Sigmoid colon (tissue), 7 donors: ENCODE measurements around the gene ITPK1. TPM values are rescaled to one million over a fixed set of nuclear protein-coding genes. Genes with fewer than 3 reads are reported as not detected.
A peak's percentile ranks its signal among the peaks of the same experiment; 100 is the strongest.

ENCODE experiments used
- DNase-seq: peaks from one replicate; pipeline ENCODE4 v3.0.0-alpha.2; 2019
- H3K27ac ChIP-seq, 4 donors: fragments of 200-600 bp; sonication (generic); one replicate each; pipeline ENCODE4 v1.5.1; 2016 to 2019; ENCODE audit warnings: mild to moderate bottlenecking in 1 of 4
- H3K27me3 ChIP-seq, 3 donors: fragments of 200-600 bp; sonication (generic); one replicate each; pipeline ENCODE4 v1.5.1; 2019; ENCODE audit warnings: mild to moderate bottlenecking in 1 of 3
- H3K36me3 ChIP-seq, 4 donors: fragments of 200-600 bp; sonication (generic); one replicate each; pipeline ENCODE4 v1.5.1; 2016 to 2019
- H3K4me1 ChIP-seq, 4 donors: fragments of 200-600 bp; sonication (generic); one replicate each; pipeline ENCODE4 v1.5.1; 2017 to 2019
- H3K4me3 ChIP-seq, 4 donors: fragments of 200-600 bp; sonication (generic); one replicate each; pipeline ENCODE4 v1.5.1; 2017 to 2019; ENCODE audit warnings: mild to moderate bottlenecking in 2 of 4, moderate library complexity in 1 of 4
- H3K9me3 ChIP-seq, 4 donors: fragments of 200-600 bp in 3 of 4; sonication (generic) in 3 of 4; one replicate each; pipeline versions ENCODE4 v1.5.1 to v1.6.1; 2013 to 2019
- EP300 ChIP-seq, 4 donors: sonication (generic); formaldehyde crosslinking; IDR thresholded peaks; one replicate each; pipeline ENCODE4 v1.6.1; 2017; ENCODE audit warnings: antibody characterized with exemption in 4 of 4
- POLR2A ChIP-seq, 2 donors: fragments of 450-650 bp; IDR thresholded peaks; one replicate each; pipeline ENCODE4 v1.6.1; 2016; ENCODE audit warnings: antibody characterized with exemption in 2 of 2, mild to moderate bottlenecking in 2 of 2, moderate library complexity in 2 of 2
- POLR2AphosphoS5 ChIP-seq, 4 donors: sonication (generic); formaldehyde crosslinking; IDR thresholded peaks; one replicate each; pipeline ENCODE4 v1.6.1; 2017; ENCODE audit warnings: antibody characterized with exemption in 4 of 4
- WGBS, 2 donors: extraction: QIAGEN DNeasy Blood & Tissue Kit; methylation state at CpG; one replicate each; pipeline ENCODE4 v1.1.7; 2013; 5-methylcytosine and 5-hydroxymethylcytosine counted together
- intact Hi-C: fragments of 100-400 bp; cut with DNase I; formaldehyde crosslinking; loops from one replicate; pipeline ENCODE4 v1.15.1; 2023
- polyA plus RNA-seq, 3 donors: library from polyadenylated mRNA; stranded (reverse); fragments of 200-250 nt; gene quantifications; one replicate each; pipeline ENCODE4 v1.2.3, GENCODE V29; 2013
- total RNA-seq, 4 donors: library from RNA; depleted of rRNA; stranded (reverse); fragments of >200 nt; gene quantifications; one replicate each; pipeline ENCODE4 v1.1.0, GENCODE V29; 2016
- TF ChIP-seq, protein P1 (sequence below), 4 experiments: fragments of 450-650 bp in 3 of 4; fragments of 200-600 bp in 1 of 4; IDR thresholded peaks; one replicate each; pipeline ENCODE4 v1.5.1; 2016 to 2019; ENCODE audit warnings: antibody characterized with exemption in 4 of 4, mild to moderate bottlenecking in 3 of 4, moderate library complexity in 2 of 4
- donor health status: healthy with polysubstance abuse.
- donor health status: Bipolar disorder and iron deficiency.
- donor health status: healthy.

The ITPK1 gene
- total and polyA plus RNA-seq, 7 donors, result 39.8 to 75.4 (median 61.8) TPM

DNA sequence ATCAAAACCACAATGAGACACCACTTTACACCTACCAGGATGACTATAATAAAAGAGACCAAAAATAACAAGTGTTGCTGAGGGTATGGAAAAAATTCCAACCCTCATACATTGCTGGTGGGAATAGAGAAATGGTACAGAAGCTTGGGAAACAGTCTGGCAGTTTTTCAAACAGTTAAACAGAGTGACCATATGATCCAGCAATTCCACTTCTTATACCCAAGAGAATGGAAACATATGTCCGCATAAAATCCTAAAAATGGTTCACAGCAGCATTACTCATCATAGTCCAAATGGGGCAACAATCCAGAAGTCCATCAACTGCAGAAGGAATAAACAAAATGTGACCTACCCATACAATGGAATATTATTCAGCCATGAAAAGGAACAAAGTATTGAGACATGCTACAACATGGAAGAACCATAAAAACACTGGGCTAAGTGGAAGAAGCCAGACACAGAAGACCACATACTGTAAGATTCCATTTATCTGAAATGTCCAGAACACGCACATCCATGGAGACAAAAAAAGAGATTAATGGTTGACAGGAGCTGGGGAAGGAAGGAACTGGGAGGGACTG is 148.3 kb downstream of the ITPK1 start:
- H3K9me3 ChIP-seq, result no peaks in the 10 kb centered on the region
- no peak for TF ChIP-seq EP300 (IDR thresholded peaks at IDR 0.05)
- no peak for TF ChIP-seq POLR2AphosphoS5 (IDR thresholded peaks at IDR 0.05)
- TF ChIP-seq POLR2A (IDR thresholded peaks at IDR 0.05), result no peak
- TF ChIP-seq, protein P1, sequence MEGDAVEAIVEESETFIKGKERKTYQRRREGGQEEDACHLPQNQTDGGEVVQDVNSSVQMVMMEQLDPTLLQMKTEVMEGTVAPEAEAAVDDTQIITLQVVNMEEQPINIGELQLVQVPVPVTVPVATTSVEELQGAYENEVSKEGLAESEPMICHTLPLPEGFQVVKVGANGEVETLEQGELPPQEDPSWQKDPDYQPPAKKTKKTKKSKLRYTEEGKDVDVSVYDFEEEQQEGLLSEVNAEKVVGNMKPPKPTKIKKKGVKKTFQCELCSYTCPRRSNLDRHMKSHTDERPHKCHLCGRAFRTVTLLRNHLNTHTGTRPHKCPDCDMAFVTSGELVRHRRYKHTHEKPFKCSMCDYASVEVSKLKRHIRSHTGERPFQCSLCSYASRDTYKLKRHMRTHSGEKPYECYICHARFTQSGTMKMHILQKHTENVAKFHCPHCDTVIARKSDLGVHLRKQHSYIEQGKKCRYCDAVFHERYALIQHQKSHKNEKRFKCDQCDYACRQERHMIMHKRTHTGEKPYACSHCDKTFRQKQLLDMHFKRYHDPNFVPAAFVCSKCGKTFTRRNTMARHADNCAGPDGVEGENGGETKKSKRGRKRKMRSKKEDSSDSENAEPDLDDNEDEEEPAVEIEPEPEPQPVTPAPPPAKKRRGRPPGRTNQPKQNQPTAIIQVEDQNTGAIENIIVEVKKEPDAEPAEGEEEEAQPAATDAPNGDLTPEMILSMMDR (IDR thresholded peaks at IDR 0.05), result no peak
- no peaks in the 10 kb centered on the region for H3K27me3 ChIP-seq
- no peak overlapping the region for H3K4me3 ChIP-seq
- intact Hi-C loops, result no loop called here
- WGBS, 2 donors, result 95 to 98% methylated on average over 2 of the region's 2 CpGs
- no peak overlapping the region for H3K27ac ChIP-seq
- no peaks in the 10 kb centered on the region for H3K36me3 ChIP-seq
- peaks cover 0 to 51% (median 41%) of the 10 kb centered on the region in 4 donors for H3K4me1 ChIP-seq
- no peak for DNase-seq

DNA sequence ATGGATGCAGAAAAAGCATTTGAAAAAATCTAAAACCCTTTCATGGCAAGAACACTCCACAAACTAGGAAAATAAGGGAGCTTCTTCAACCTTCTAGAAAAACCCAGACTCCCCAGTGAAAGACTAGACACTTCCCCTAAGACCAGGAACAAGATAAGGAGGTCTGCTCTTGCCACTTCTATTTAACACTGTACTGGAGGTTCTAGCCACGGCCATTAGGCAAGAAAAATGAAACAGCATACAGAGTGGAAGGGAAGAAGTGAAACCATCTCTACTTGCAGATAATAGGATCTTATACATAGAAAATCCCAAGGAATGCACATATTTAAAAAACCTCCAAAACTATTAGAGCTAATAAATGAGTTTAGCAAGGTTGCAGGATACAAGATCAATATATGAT is 150.4 kb downstream of the ITPK1 start:
- H3K9me3 ChIP-seq, result no peaks in the 10 kb centered on the region
- H3K4me1 ChIP-seq, result peaks cover 0 to 53% (median 37%) of the 10 kb centered on the region in 4 donors
- H3K4me3 ChIP-seq, result no peak overlapping the region
- 82 to 94% methylated on average over 1 of the region's 1 CpG for WGBS, 2 donors
- H3K27me3 ChIP-seq, result no peaks in the 10 kb centered on the region
- intact Hi-C loops, result no loop called here
- TF ChIP-seq POLR2A (IDR thresholded peaks at IDR 0.05), result no peak
- TF ChIP-seq, protein P1 (IDR thresholded peaks at IDR 0.05), result no peak
- TF ChIP-seq POLR2AphosphoS5 (IDR thresholded peaks at IDR 0.05), result no peak
- no peak for TF ChIP-seq EP300 (IDR thresholded peaks at IDR 0.05)
- peaks cover 0 to 16% (median 2%) of the 10 kb centered on the region in 4 donors for H3K36me3 ChIP-seq
- peak overlapping the region; percentile 76 to 89 (median 81) for H3K27ac ChIP-seq
- no peak for DNase-seq

DNA sequence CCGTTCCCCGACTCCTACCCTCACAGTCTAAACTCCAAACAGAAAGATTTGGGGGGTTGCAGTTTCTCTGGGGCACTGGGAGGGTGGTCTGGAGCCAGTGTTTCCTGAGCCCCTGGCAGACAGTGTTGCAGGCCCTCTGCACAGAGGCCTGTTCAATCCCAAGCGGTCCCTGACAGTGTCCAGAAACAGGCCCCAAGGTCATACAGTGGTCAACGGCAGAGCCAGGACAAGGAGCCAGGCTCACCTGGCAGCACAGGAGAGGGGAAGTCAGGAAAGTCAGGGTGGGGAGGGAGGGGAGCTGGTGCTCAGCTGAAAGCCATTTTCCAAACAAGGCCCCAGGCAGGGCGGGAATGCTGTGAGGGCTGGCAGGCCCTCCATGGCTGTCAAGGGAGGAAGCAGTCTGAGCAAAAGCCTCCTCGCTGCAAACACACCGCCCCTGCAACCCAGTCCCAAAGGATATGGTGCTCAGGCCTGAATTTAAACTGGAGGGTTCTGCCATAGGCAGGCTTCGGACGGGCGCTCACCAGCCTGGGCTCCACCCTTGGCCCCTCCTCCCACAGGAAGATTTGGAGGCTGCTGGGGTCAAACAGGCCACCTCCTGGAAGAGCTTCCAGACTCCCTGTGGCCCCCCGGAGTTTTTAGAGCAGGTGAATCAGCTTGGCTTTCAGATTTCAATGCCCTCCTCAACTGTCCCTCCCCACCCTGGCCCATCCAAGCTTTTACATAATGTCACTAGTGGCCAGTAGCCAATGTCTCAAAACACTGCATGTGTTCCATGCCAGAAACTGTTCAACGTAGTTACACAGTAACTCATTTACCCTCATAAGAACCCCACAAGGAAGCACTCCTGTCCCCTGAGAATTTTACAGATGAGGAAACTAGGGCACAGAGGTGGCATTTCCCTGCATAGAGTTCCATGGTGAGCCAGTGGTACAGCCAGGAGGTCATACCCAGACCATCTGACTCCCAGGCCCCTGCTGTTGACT is 151.3 kb downstream of the ITPK1 start:
- H3K4me1 ChIP-seq, result peaks cover 0 to 50% (median 37%) of the 10 kb centered on the region in 4 donors
- DNase-seq, result no peak
- H3K36me3 ChIP-seq, result peaks cover 0 to 19% (median 2%) of the 10 kb centered on the region in 4 donors
- no peaks in the 10 kb centered on the region for H3K9me3 ChIP-seq
- intact Hi-C loops, result no loop called here
- no peaks in the 10 kb centered on the region for H3K27me3 ChIP-seq
- H3K4me3 ChIP-seq, result peak overlapping the region in 1 of 4 donors; percentile 14
- peak overlapping the region; percentile 76 to 89 (median 81) for H3K27ac ChIP-seq
- 68 to 81% methylated on average over 12 of the region's 12 CpGs for WGBS, 2 donors
- no peak for TF ChIP-seq EP300 (IDR thresholded peaks at IDR 0.05)
- TF ChIP-seq POLR2AphosphoS5 (IDR thresholded peaks at IDR 0.05), result peak in 2 of 4 donors; percentile 48 to 58

DNA sequence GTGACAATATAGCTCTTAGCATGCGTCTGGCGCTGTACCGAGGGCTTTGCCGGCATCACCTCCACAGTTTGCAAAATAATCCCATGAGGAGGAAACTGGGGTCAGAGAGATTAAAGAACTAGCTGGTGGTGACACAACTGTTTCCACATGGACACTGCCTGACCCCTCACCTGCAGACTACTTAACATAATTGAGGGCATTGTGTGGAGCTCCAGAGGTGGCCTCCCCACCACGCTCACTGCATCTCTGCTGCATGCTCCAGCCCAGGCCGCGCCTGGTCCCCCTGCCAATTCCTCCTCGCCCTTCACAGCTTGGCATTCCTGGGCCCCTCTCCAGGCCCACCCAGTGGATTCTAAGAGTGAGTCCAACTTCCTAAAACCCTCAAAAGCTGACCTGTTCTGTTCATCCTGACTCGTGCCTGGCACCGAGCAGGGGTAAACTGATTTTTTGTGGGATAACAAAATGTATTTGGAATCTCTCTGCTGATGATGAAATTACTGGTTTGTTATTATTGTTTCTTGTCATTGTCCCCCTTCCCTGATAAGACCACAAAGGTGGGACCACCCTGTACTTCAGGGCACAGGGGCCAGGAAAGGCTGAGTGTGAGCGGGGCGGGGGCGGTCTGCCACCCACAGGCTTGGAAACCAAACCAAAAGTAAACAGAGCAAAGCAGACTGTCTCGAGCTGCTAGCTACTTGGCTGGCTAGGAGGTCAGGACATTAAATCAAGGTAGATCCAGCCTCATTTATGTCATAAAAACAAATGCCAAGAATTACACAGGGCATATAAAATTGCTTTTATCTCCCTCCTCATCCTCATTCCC is 152.2 kb downstream of the ITPK1 start:
- DNase-seq, result no peak
- no peaks in the 10 kb centered on the region for H3K9me3 ChIP-seq
- intact Hi-C loops, result loop anchor here (2.0 kb wide), 1 partner anchor 151 kb away; the partner anchor contains the start of gene ITPK1
- TF ChIP-seq, protein P1 (IDR thresholded peaks at IDR 0.05), result no peak
- TF ChIP-seq POLR2A (IDR thresholded peaks at IDR 0.05), result no peak
- TF ChIP-seq EP300 (IDR thresholded peaks at IDR 0.05), result peak in 3 of 4 donors; percentile 4 to 51 (median 37)
- TF ChIP-seq POLR2AphosphoS5 (IDR thresholded peaks at IDR 0.05), result peak; percentile 7 to 79 (median 61)
- peaks cover 0 to 50% (median 37%) of the 10 kb centered on the region in 4 donors for H3K4me1 ChIP-seq
- peaks cover 0 to 26% (median 3%) of the 10 kb centered on the region in 4 donors for H3K36me3 ChIP-seq
- H3K27ac ChIP-seq, result peak overlapping the region; percentile 76 to 89 (median 81)
- no peaks in the 10 kb centered on the region for H3K27me3 ChIP-seq
- 60 to 78% methylated on average over 14 of the region's 14 CpGs for WGBS, 2 donors
- H3K4me3 ChIP-seq, result no peak overlapping the region
